Measurements from ENCODE around the gene STK17B.
"Not testable (repeated sequence)": the region's sequence is repeated elsewhere in the genome, so short reads cannot be mapped to it uniquely, and the experiment has no call there.

Gene STK17B

DNA sequence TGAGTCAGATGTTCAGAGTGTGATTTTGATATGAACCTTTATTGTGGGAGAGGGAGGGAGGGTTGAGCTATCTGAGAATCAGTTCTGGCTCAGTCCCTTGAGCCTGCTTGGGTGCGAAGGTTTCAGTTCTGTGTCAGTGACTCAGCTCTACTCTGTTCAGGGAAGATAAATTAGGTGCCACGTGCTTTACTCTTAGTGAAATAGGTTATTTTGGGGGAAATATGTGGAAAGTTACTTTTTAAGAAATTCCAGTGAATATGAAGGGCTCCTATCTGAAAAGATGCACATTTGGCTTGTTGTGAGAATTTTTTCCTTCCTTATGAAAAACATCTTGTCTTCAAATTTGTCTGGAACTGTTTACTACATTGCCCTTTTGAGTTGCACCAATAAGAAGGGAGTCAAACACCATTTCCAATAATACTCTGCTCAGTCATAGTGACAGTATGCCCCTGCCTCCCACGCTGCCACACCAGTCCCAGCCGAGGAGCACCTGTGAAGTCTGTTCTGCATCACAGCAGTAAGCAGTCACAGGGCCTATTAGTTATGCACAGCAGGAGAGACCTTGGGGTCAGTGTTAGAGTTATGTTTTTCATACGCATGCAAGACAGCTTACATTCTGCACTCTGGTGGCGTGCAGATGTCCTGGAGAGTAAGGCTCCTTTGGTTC, 69.9 kb downstream of the STK17B start:
- TF ChIP-seq POLR2A (IDR thresholded peaks at IDR 0.05; ENCODE audit: low read depth, low read length) (0 out of 2 replicates have a peak, but pooled peaks have one; percentile 36), POLR2AphosphoS5 (IDR thresholded peaks at IDR 0.05; ENCODE audit: low read depth, low read length) (no peak)
- DNase-seq (ENCODE audit: insufficient read length) (peak; percentile 32), FAIRE-seq (peak; percentile 99)

DNA sequence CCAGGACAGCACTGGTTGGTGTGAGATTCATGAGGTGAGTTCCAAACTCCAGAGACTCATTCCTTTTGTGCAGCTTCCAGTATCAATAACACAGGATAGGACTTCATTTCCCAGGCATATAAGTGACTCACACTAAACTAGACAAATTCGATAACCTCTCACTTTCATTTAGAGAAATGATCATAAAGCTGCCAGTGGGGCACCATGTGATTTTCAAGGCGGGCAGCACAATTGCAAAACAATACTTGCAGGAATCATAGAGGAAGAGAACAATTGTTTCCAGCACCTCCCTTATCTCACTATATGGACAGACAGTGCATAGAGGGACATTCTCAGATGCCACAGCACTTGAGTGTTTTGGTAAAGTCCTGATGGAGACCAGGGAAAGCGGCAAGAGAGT, 71.5 kb downstream of the STK17B start:
- FAIRE-seq (peak; percentile 68), DNase-seq (ENCODE audit: insufficient read length) (no peak)
- TF ChIP-seq POLR2AphosphoS5 (IDR thresholded peaks at IDR 0.05; ENCODE audit: low read depth, low read length) (no peak), POLR2A (IDR thresholded peaks at IDR 0.05; ENCODE audit: low read depth, low read length) (no peak), TAF1 (IDR thresholded peaks at IDR 0.05; ENCODE audit: borderline replicate concordance, low read depth, low read length) (no peak)

GRCh38 chr2:196097864-196098660, 73.3 kb downstream of the STK17B start:
- TF ChIP-seq POLR2A (IDR thresholded peaks at IDR 0.05; ENCODE audit: low read depth, low read length) (no peak), TAF1 (IDR thresholded peaks at IDR 0.05; ENCODE audit: borderline replicate concordance, low read depth, low read length) (no peak), POLR2AphosphoS5 (IDR thresholded peaks at IDR 0.05; ENCODE audit: low read depth, low read length) (no peak)
- DNase-seq (ENCODE audit: insufficient read length) (no peak), FAIRE-seq (no peak)

- no peak for FAIRE-seq
- DNase-seq (ENCODE audit: insufficient read length), result no peak
These were observed 74.2 kb downstream of the STK17B start for GRCh38 chr2:196096982-196097745.

GRCh38 chr2:196096264-196096663, 75.1 kb downstream of the STK17B start:
- FAIRE-seq, result no peak
- TF ChIP-seq TAF1 (IDR thresholded peaks at IDR 0.05; ENCODE audit: borderline replicate concordance, low read depth, low read length), result no peak
- no peak for TF ChIP-seq POLR2AphosphoS5 (IDR thresholded peaks at IDR 0.05; ENCODE audit: low read depth, low read length)
- TF ChIP-seq POLR2A (IDR thresholded peaks at IDR 0.05; ENCODE audit: low read depth, low read length), result no peak
- no peak for DNase-seq (ENCODE audit: insufficient read length)

More at GRCh38 chr2:196096982-196097745, 74.2 kb downstream of the STK17B start:
- TF ChIP-seq POLR2A (IDR thresholded peaks at IDR 0.05; ENCODE audit: low read depth, low read length), result no peak
- TF ChIP-seq TAF1 (IDR thresholded peaks at IDR 0.05; ENCODE audit: borderline replicate concordance, low read depth, low read length), result no peak
- TF ChIP-seq POLR2AphosphoS5 (IDR thresholded peaks at IDR 0.05; ENCODE audit: low read depth, low read length), result no peak

- DNase-seq (ENCODE audit: insufficient read length); FAIRE-seq: not testable (repeated sequence)
These were observed 81.9 kb downstream of the STK17B start for GRCh38 chr2:196089448-196089847.

DNA sequence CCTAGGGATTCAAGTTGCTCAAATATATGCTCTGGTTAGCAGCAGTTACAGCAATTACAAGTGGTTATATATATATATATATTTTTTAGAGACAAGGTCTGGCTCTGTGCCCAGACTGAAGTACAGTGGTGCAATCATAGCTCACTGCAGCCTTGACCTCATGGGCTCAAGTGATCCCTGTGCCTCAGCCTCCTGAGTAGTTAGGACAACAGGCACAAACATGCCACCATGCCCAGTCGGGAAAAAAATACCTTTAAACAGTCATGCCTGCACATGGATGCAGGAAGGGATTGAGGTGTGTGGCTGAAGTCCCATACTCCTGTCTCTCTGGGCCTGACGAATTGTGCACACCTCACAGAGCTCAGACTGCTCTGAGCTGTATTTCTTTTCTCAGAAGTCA, 83.2 kb downstream of the STK17B start:
- DNase-seq (ENCODE audit: insufficient read length) (no peak), FAIRE-seq (no peak)
- TF ChIP-seq POLR2A (IDR thresholded peaks at IDR 0.05; ENCODE audit: low read depth, low read length), result no peak
- no peak for TF ChIP-seq TAF1 (IDR thresholded peaks at IDR 0.05; ENCODE audit: borderline replicate concordance, low read depth, low read length)
- TF ChIP-seq POLR2AphosphoS5 (IDR thresholded peaks at IDR 0.05; ENCODE audit: low read depth, low read length), result no peak

DNA sequence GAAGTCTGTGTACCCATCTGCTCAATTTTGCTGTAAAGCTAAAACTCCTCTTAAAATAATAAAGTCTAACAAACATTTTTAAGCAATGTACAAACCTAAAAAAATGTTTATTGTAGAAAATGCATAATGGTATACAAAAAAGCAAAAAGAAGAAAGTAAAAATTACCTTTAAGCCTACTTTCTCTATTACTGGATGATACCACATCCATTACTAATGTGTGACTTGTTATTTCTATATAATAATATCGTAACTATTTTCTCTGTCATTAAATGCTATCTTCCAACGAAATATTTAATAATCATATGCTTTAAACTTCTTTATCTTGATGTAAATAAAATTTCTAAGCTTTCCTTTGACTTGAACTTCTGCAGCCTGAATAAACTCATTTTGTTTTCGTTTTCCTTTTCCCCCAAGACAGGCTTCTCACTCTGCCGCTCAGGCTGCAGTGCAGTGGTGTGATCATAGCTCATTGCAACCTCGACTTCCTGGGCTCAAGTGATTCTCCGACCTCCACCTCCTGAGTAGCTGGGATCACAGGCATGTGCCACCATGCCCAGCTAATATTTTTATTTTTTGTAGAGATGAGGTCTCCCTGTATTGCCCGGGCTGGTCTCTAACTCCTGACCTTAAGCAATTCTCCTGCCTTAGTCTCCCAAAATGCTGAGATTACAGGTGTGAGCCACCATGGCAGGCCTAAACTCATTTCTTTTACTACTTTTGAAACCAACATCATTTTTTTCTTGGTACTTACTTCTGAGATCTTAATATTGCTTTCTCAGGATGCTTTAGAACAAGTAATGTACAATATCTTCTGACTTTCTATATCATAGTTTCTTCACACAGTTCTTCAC, 84.6 kb downstream of the STK17B start:
- FAIRE-seq, result no peak
- TF ChIP-seq POLR2A (IDR thresholded peaks at IDR 0.05; ENCODE audit: low read depth, low read length) (no peak), POLR2AphosphoS5 (IDR thresholded peaks at IDR 0.05; ENCODE audit: low read depth, low read length) (no peak), TAF1 (IDR thresholded peaks at IDR 0.05; ENCODE audit: borderline replicate concordance, low read depth, low read length) (no peak)

DNA sequence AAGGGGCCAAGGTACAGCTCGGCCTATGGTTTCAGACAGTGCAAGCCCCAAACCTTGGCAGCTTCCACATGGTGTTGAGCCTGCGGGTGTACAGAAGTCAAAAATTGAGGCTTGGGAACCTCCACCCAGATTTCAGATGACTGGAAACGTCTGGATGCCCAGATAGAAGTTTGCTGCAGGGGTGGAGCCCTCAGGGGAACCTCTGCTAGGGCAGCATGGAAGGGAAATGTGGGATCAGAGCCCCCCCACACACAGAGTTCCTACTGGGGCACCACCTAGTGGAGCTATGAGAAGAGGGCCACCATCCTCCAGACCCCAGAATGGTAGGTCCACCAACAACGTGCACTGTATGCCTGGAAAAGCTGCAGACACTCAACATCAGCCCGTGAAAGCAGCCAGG, 87.8 kb downstream of the STK17B start:
- FAIRE-seq, result no peak
- no peak for DNase-seq (ENCODE audit: insufficient read length)
- TF ChIP-seq TAF1 (IDR thresholded peaks at IDR 0.05; ENCODE audit: borderline replicate concordance, low read depth, low read length), result no peak
- no peak for TF ChIP-seq POLR2AphosphoS5 (IDR thresholded peaks at IDR 0.05; ENCODE audit: low read depth, low read length)
- TF ChIP-seq POLR2A (IDR thresholded peaks at IDR 0.05; ENCODE audit: low read depth, low read length), result no peak

More for the DNA sequence above, 84.6 kb downstream of the STK17B start:
- DNase-seq (ENCODE audit: insufficient read length), result no peak
